B cell (primary cell): ENCODE results near the gene DDX23. TPM values are rescaled to one million over a fixed set of nuclear protein-coding genes. Genes with fewer than 3 reads are reported as not detected.

ENCODE experiments used
- ATAC-seq: fragments of 200-7000 bp; cut with Tn5 transposase; one replicate; pipeline ENCODE4 v1.10.0; 2021; ENCODE audit warnings: low read depth, mild to moderate bottlenecking, moderate number of reproducible peaks, moderate library complexity
- CTCF ChIA-PET: fragments of 350-600 bp; sonication (Branson Sonifier 250); formaldehyde crosslinking; loops from one replicate; lab custom pipeline; 2021; ENCODE audit warnings: antibody characterized with exemption, inconsistent platforms; lab: Charles Lee
- POLR2A ChIA-PET: fragments of 350-600 bp; sonication (Branson Sonifier 250); formaldehyde crosslinking; loops from one replicate; lab custom pipeline; 2021; ENCODE audit warnings: antibody characterized with exemption; lab: Charles Lee
- DNase-seq: peaks from one replicate; pipeline ENCODE4 v3.0.0; 2013
- H2AFZ ChIP-seq: 2 replicates; pipeline ENCODE4 v1.6.1; 2012; ENCODE audit warnings: mild to moderate bottlenecking, low read depth, low read length; ENCODE audit not compliant: insufficient read depth, poor library complexity, severe bottlenecking
- H3K27ac ChIP-seq, 2 donors: 1 replicate in 1 of 2; 2 replicates in 1 of 2; pipeline ENCODE4 v1.5.1; 2012 to 2013; ENCODE audit warnings: low read length in 2 of 2, mild to moderate bottlenecking in 2 of 2, moderate library complexity in 1 of 2
- H3K27me3 ChIP-seq, 4 experiments: fragments of 200-600 bp in 1 of 4; sonication (generic) in 1 of 4; replicated peaks in 1 of 4; 1 replicate in 2 of 4; 2 replicates in 2 of 4; pipeline versions ENCODE4 v1.6.1 to v1.7.0; 2013 to 2016; ENCODE audit warnings: low read length in 3 of 4, mild to moderate bottlenecking in 2 of 4, mixed read lengths in 1 of 4, moderate library complexity in 1 of 4; ENCODE audit not compliant: insufficient read depth in 4 of 4, control insufficient read depth in 3 of 4; ENCODE audit errors: control extremely low read depth in 1 of 4
- H3K36me3 ChIP-seq, 2 experiments: replicated peaks in 1 of 2; 1 replicate in 1 of 2; 2 replicates in 1 of 2; pipeline versions ENCODE4 v1.6.1 to v1.7.1; 2013; ENCODE audit warnings: low read length in 1 of 2; ENCODE audit not compliant: insufficient read depth in 2 of 2, control insufficient read depth in 1 of 2; ENCODE audit errors: control extremely low read depth in 1 of 2, extremely low read depth in 1 of 2
- H3K4me1 ChIP-seq, 2 donors: fragments of 200-600 bp in 1 of 2; sonication (generic) in 1 of 2; 1 replicate in 1 of 2; 2 replicates in 1 of 2; pipeline versions ENCODE4 v1.5.1 to v1.6.1; 2013 to 2017; ENCODE audit warnings: low read length in 2 of 2; ENCODE audit not compliant: control insufficient read depth in 2 of 2, insufficient read depth in 2 of 2
- H3K4me2 ChIP-seq: replicated peaks from 2 replicates; pipeline ENCODE3; 2012; ENCODE audit warnings: mild to moderate bottlenecking, low read depth, low read length; ENCODE audit not compliant: poor library complexity, severe bottlenecking
- H3K4me3 ChIP-seq, 5 experiments: fragments of 200-600 bp in 1 of 5; sonication (generic) in 1 of 5; 1 replicate in 3 of 5; 2 replicates in 2 of 5; pipeline versions ENCODE4 v1.5.1 to v1.7.0; 2011 to 2016; ENCODE audit warnings: low read length in 4 of 5, mild to moderate bottlenecking in 4 of 5, low read depth in 2 of 5, control low read depth in 1 of 5, moderate library complexity in 1 of 5; ENCODE audit not compliant: insufficient read depth in 1 of 5; ENCODE audit errors: control extremely low read depth in 1 of 5, extremely low read depth in 1 of 5
- H3K79me2 ChIP-seq: fragments of 200-600 bp; sonication (generic); one replicate; pipeline ENCODE4 v1.6.0; 2016; ENCODE audit warnings: low read length; ENCODE audit not compliant: control insufficient read depth, insufficient read depth
- H3K9ac ChIP-seq: fragments of 200-600 bp; sonication (generic); 2 replicates; pipeline ENCODE4 v1.6.1; 2017; ENCODE audit warnings: mild to moderate bottlenecking, low read length, moderate library complexity
- H3K9me3 ChIP-seq, 3 donors: one replicate each; pipeline versions ENCODE4 v1.6.1 to v1.7.1; 2013; ENCODE audit warnings: low read length in 2 of 3; ENCODE audit not compliant: control insufficient read depth in 2 of 3, insufficient read depth in 1 of 3; ENCODE audit errors: control extremely low read depth in 1 of 3
- H4K20me1 ChIP-seq: 2 replicates; pipeline ENCODE4 v1.6.0; 2012; ENCODE audit warnings: mild to moderate bottlenecking, low read length; ENCODE audit not compliant: insufficient read depth, control insufficient read depth, poor library complexity, severe bottlenecking
- H3K27ac Mint-ChIP-seq: one replicate; pipeline ENCODE4 v1.8.0; 2021; ENCODE audit warnings: mixed read lengths
- H3K27me3 Mint-ChIP-seq: one replicate; pipeline ENCODE4 v1.8.0; 2021; ENCODE audit warnings: mixed read lengths
- H3K4me1 Mint-ChIP-seq: one replicate; pipeline ENCODE4 v1.8.0; 2021; ENCODE audit warnings: mixed read lengths
- H3K4me3 Mint-ChIP-seq: one replicate; pipeline ENCODE4 v1.8.0; 2021; ENCODE audit warnings: mixed read lengths
- H3K9me3 Mint-ChIP-seq: one replicate; pipeline ENCODE4 v1.8.0; 2022; ENCODE audit warnings: mixed read lengths; ENCODE audit not compliant: insufficient read depth
- CTCF ChIP-seq: fragments of 200-600 bp; IDR thresholded peaks from one replicate; pipeline ENCODE4 v1.8.0; 2022; ENCODE audit warnings: antibody characterized with exemption, mild to moderate bottlenecking
- EZH2 ChIP-seq: IDR thresholded peaks from 2 replicates; pipeline ENCODE4 v1.6.1; 2012; ENCODE audit warnings: borderline replicate concordance, low read depth, mild to moderate bottlenecking, moderate library complexity, low read length; ENCODE audit not compliant: insufficient read depth, poor library complexity, severe bottlenecking
- WGBS: methylation state at CpG from one replicate; pipeline ENCODE4 v1.1.5; 2013; ENCODE audit warnings: missing lambda C conversion rate; ENCODE audit not compliant: insufficient coverage; 5-methylcytosine and 5-hydroxymethylcytosine counted together
- intact Hi-C: fragments of 100-400 bp; cut with micrococcal nuclease; formaldehyde crosslinking; loops from one replicate; pipeline ENCODE4 v1.10.0; 2022
- polyA plus RNA-seq: library from polyadenylated mRNA; depleted of rRNA; stranded (reverse); fragments of >200 nt; gene quantifications from 2 replicates; pipeline ENCODE4 v1.2.3, GENCODE V29; 2012
- total RNA-seq, 2 donors: library from RNA; stranded (reverse); fragments of 120-200 nt in 1 of 2; gene quantifications; 1 replicate in 1 of 2; 2 replicates in 1 of 2; pipeline versions ENCODE4 v1.2.3 to v1.2.4, GENCODE V29; 2013 to 2022

Gene DDX23
- total and polyA plus RNA-seq, 2 donors (not counting 1 experiment from before 2014, with no cell fraction given), result 76.1 to 135 TPM

GRCh38 chr12:48868451-48868850, 16.5 kb upstream of the DDX23 start:
- Histone ChIP-seq H3K4me2 (no peak overlapping the region), H3K9me3 (no peaks in the 10 kb centered on the region), H2AFZ (no peak overlapping the region), H3K27me3 (peaks cover 0 to under 1% (median 0%) of the 10 kb centered on the region in 4 experiments), H3K27ac (no peak overlapping the region), H3K9ac (no peak overlapping the region), H3K4me1 (peaks cover 21 to 24% of the 10 kb centered on the region in 2 donors), H3K4me3 (no peak overlapping the region), H4K20me1 (no peaks in the 10 kb centered on the region), H3K36me3 (no peaks in the 10 kb centered on the region), H3K79me2 (no peaks in the 10 kb centered on the region)
- POLR2A ChIA-PET, result no interaction called here
- Mint-ChIP-seq H3K27me3 (peaks cover 6% of the 10 kb centered on the region), H3K4me3 (no peak overlapping the region), H3K27ac (peak overlapping the region; percentile 2), H3K9me3 (no peaks in the 10 kb centered on the region), H3K4me1 (peaks cover 25% of the 10 kb centered on the region)
- DNase-seq (no peak), ATAC-seq (no peak)
- no peak for TF ChIP-seq CTCF
- no peak for TF ChIP-seq EZH2
- intact Hi-C loops, result loop anchor here (5.0 kb wide), 1 partner anchor 754 kb away; the partner anchor contains the start of gene PRPF40B
- no CpG with 5 or more reads among the region's 2 CpGs for WGBS
- CTCF ChIA-PET, result interaction anchor here (1.1 to 9.3 kb wide), 5 partner anchors 16 to 52 kb away, joined by 3 to 82 read pairs (median 3); partner anchors contain the start of gene DDX23

GRCh38 chr12:48866052-48866711, 14.2 kb upstream of the DDX23 start:
- ATAC-seq (no peak), DNase-seq (no peak)
- Mint-ChIP-seq H3K9me3 (no peaks in the 10 kb centered on the region), H3K4me3 (peak overlapping the region; percentile 93), H3K4me1 (peaks cover 28% of the 10 kb centered on the region), H3K27ac (peak overlapping the region; percentile 74), H3K27me3 (no peaks in the 10 kb centered on the region)
- Histone ChIP-seq H4K20me1 (no peaks in the 10 kb centered on the region), H3K79me2 (peaks cover 2% of the 10 kb centered on the region), H2AFZ (peak overlapping the region; percentile 83), H3K9ac (peak overlapping the region; percentile 73), H3K9me3 (no peaks in the 10 kb centered on the region), H3K4me2 (peak overlapping the region; percentile 84), H3K27me3 (peaks cover 0 to 9% (median 1%) of the 10 kb centered on the region in 4 experiments), H3K4me1 (peaks cover 21 to 24% of the 10 kb centered on the region in 2 donors), H3K36me3 (no peaks in the 10 kb centered on the region), H3K27ac (peak overlapping the region; percentile 5 to 51), H3K4me3 (peak overlapping the region; percentile 39 to 73 (median 70))
- TF ChIP-seq EZH2 (no peak), CTCF (no peak)
- CTCF ChIA-PET, result interaction anchor here (1.0 to 9.3 kb wide), 9 partner anchors 8 to 131 kb away, joined by 3 to 82 read pairs (median 4); partner anchors contain the start of genes ARF3 and DDX23
- WGBS, result 100% methylated on average over 1 of the region's 6 CpGs
- intact Hi-C loops, result loop anchor here (5.0 kb wide), 1 partner anchor 756 kb away; the partner anchor contains the start of gene PRPF40B
- POLR2A ChIA-PET, result interaction anchor here (0.5 to 2.5 kb wide), 5 partner anchors 10 to 875 kb away, joined by 3 to 37 read pairs (median 3); partner anchors contain the start of genes DDX23 and TMBIM6
